ENCODE measurements around the gene LRTM2.

LRTM2 gene

DNA sequence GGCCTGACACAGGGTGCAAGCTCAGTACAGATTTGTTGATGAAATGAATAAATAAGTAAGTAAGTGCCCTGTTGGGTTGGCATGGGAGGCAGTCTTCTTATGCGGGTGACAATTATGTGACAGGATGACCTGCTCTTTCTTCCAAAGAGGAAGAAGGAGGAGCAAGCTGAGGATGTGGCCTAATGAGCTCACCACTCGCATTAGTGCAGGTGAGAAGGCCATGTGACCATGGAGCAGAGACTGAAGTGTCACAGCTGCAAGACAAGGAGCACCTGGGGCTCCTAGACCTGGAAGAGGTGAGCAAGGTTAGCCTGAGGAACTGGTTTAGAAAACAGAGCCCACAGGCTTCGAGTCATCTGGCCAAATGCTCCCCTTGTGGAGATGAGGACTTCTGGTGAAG, 34.9 kb downstream of the LRTM2 start:
- no peaks in the 10 kb centered on the region for H3K79me2 ChIP-seq (ENCODE audit: control insufficient read depth, insufficient read depth, low read length)
- H3K9ac ChIP-seq (ENCODE audit: low read length), result no peak overlapping the region
- no peak overlapping the region for H3K27ac ChIP-seq (ENCODE audit: low read depth, low read length)
- whole genome bisulfite sequencing (ENCODE audit: extremely low coverage, insufficient coverage, low lambda C conversion rate), result no CpG with 5 or more reads among the region's 3 CpGs
- H3K4me3 ChIP-seq (ENCODE audit: low read length), result no peak overlapping the region
- no peak overlapping the region for H4K5ac ChIP-seq (ENCODE audit: low read length)
- no peak overlapping the region for H3K23ac ChIP-seq (ENCODE audit: low read length)
- H3K36me3 ChIP-seq (ENCODE audit: control insufficient read depth, insufficient read depth, low read length), result no peaks in the 10 kb centered on the region
- no peak overlapping the region for H2BK15ac ChIP-seq (replicated peaks; ENCODE audit: low read depth)
- H4K8ac ChIP-seq (ENCODE audit: low read depth, low read length), result no peak overlapping the region
- no peak overlapping the region for H2AK5ac ChIP-seq (ENCODE audit: low read length)
- H3K4me1 ChIP-seq (ENCODE audit: control insufficient read depth, low read depth, low read length), result no peaks in the 10 kb centered on the region
- no peak overlapping the region for H3K56ac ChIP-seq (ENCODE audit: low read length)
- no peak overlapping the region for H3K4me2 ChIP-seq (ENCODE audit: low read length)
- H3K27me3 ChIP-seq (ENCODE audit: insufficient read depth, low read length, poor library complexity), result no peaks in the 10 kb centered on the region
- peak; percentile 46 for DNase-seq
- H2BK120ac ChIP-seq (ENCODE audit: low read depth, low read length), result no peak overlapping the region
- H3K4ac ChIP-seq (ENCODE audit: low read depth, low read length), result no peak overlapping the region
- no peaks in the 10 kb centered on the region for H3K79me1 ChIP-seq (ENCODE audit: low read length)
- H3K18ac ChIP-seq (ENCODE audit: low read length), result no peak overlapping the region
- H2BK5ac ChIP-seq (ENCODE audit: low read length), result no peak overlapping the region

- H3K23ac ChIP-seq (ENCODE audit: low read length), result no peak overlapping the region
- no peak overlapping the region for H2BK15ac ChIP-seq (replicated peaks; ENCODE audit: low read depth)
- H2BK5ac ChIP-seq (ENCODE audit: low read length), result no peak overlapping the region
- H3K79me2 ChIP-seq (ENCODE audit: control insufficient read depth, insufficient read depth, low read length), result no peaks in the 10 kb centered on the region
- H2BK120ac ChIP-seq (ENCODE audit: low read depth, low read length), result no peak overlapping the region
- H3K79me1 ChIP-seq (ENCODE audit: low read length), result no peaks in the 10 kb centered on the region
- H4K5ac ChIP-seq (ENCODE audit: low read length), result no peak overlapping the region
- no peak overlapping the region for H3K4me2 ChIP-seq (ENCODE audit: low read length)
- H3K18ac ChIP-seq (ENCODE audit: low read length), result no peak overlapping the region
- H3K27ac ChIP-seq (ENCODE audit: low read depth, low read length), result no peak overlapping the region
- no peaks in the 10 kb centered on the region for H3K4me1 ChIP-seq (ENCODE audit: control insufficient read depth, low read depth, low read length)
- H3K9ac ChIP-seq (ENCODE audit: low read length), result no peak overlapping the region
- no peak overlapping the region for H4K8ac ChIP-seq (ENCODE audit: low read depth, low read length)
- no CpG with 5 or more reads among the region's 2 CpGs for WGBS (ENCODE audit: extremely low coverage, insufficient coverage, low lambda C conversion rate)
- no peak overlapping the region for H3K56ac ChIP-seq (ENCODE audit: low read length)
- H3K36me3 ChIP-seq (ENCODE audit: control insufficient read depth, insufficient read depth, low read length), result no peaks in the 10 kb centered on the region
- no peak overlapping the region for H3K4me3 ChIP-seq (ENCODE audit: low read length)
- DNase-seq, result no peak
- H2AK5ac ChIP-seq (ENCODE audit: low read length), result no peak overlapping the region
- no peak overlapping the region for H3K4ac ChIP-seq (ENCODE audit: low read depth, low read length)
- H3K27me3 ChIP-seq (ENCODE audit: insufficient read depth, low read length, poor library complexity), result no peaks in the 10 kb centered on the region
Measured at GRCh38 chr12:1857086-1857485, 36.7 kb downstream of the LRTM2 start.

DNA sequence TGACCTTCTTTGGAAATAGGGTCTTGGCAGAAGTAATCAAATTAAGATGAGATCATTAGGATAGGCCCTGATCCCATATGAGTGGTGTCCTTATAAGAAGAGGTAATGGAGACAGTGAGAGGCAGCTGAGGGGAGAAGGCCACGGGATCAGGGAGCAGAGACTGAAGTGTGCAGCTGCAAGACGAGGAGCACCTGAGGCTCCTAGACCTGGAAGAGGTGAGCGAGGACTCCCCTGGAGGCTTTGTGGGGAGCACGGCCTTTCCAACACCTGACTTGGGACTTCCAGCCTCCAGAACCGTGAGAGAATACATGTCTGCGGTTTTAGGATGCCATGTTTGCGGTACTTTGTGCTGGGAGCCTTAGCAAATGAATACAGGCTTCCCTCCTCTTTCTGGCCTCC, 37.5 kb downstream of the LRTM2 start:
- H2AK5ac ChIP-seq (ENCODE audit: low read length), result no peak overlapping the region
- H3K79me2 ChIP-seq (ENCODE audit: control insufficient read depth, insufficient read depth, low read length), result no peaks in the 10 kb centered on the region
- H4K5ac ChIP-seq (ENCODE audit: low read length), result no peak overlapping the region
- H3K79me1 ChIP-seq (ENCODE audit: low read length), result no peaks in the 10 kb centered on the region
- H3K9ac ChIP-seq (ENCODE audit: low read length), result no peak overlapping the region
- no peaks in the 10 kb centered on the region for H3K36me3 ChIP-seq (ENCODE audit: control insufficient read depth, insufficient read depth, low read length)
- DNase-seq, result no peak
- H3K18ac ChIP-seq (ENCODE audit: low read length), result no peak overlapping the region
- WGBS (ENCODE audit: extremely low coverage, insufficient coverage, low lambda C conversion rate), result no CpG with 5 or more reads among the region's 7 CpGs
- no peak overlapping the region for H3K56ac ChIP-seq (ENCODE audit: low read length)
- H3K4ac ChIP-seq (ENCODE audit: low read depth, low read length), result no peak overlapping the region
- no peak overlapping the region for H3K27ac ChIP-seq (ENCODE audit: low read depth, low read length)
- no peak overlapping the region for H2BK120ac ChIP-seq (ENCODE audit: low read depth, low read length)
- no peak overlapping the region for H2BK5ac ChIP-seq (ENCODE audit: low read length)
- no peak overlapping the region for H2BK15ac ChIP-seq (replicated peaks; ENCODE audit: low read depth)
- no peak overlapping the region for H3K23ac ChIP-seq (ENCODE audit: low read length)
- no peak overlapping the region for H4K8ac ChIP-seq (ENCODE audit: low read depth, low read length)
- H3K27me3 ChIP-seq (ENCODE audit: insufficient read depth, low read length, poor library complexity), result no peaks in the 10 kb centered on the region
- no peak overlapping the region for H3K4me3 ChIP-seq (ENCODE audit: low read length)
- no peak overlapping the region for H3K4me2 ChIP-seq (ENCODE audit: low read length)
- no peaks in the 10 kb centered on the region for H3K4me1 ChIP-seq (ENCODE audit: control insufficient read depth, low read depth, low read length)

- Histone ChIP-seq H4K5ac (ENCODE audit: low read length) (no peak overlapping the region), H3K4me1 (ENCODE audit: control insufficient read depth, low read depth, low read length) (no peaks in the 10 kb centered on the region), H3K9ac (ENCODE audit: low read length) (no peak overlapping the region), H3K23ac (ENCODE audit: low read length) (no peak overlapping the region), H3K56ac (ENCODE audit: low read length) (no peak overlapping the region), H2AK5ac (ENCODE audit: low read length) (no peak overlapping the region), H2BK5ac (ENCODE audit: low read length) (no peak overlapping the region), H3K4me3 (ENCODE audit: low read length) (no peak overlapping the region), H3K4me2 (ENCODE audit: low read length) (no peak overlapping the region), H3K27me3 (ENCODE audit: insufficient read depth, low read length, poor library complexity) (no peaks in the 10 kb centered on the region), H2BK15ac (replicated peaks; ENCODE audit: low read depth) (no peak overlapping the region), H3K79me2 (ENCODE audit: control insufficient read depth, insufficient read depth, low read length) (no peaks in the 10 kb centered on the region), H3K27ac (ENCODE audit: low read depth, low read length) (no peak overlapping the region), H3K4ac (ENCODE audit: low read depth, low read length) (no peak overlapping the region), H3K18ac (ENCODE audit: low read length) (no peak overlapping the region), H4K8ac (ENCODE audit: low read depth, low read length) (no peak overlapping the region), H3K79me1 (ENCODE audit: low read length) (no peaks in the 10 kb centered on the region), H2BK120ac (ENCODE audit: low read depth, low read length) (no peak overlapping the region), H3K36me3 (ENCODE audit: control insufficient read depth, insufficient read depth, low read length) (no peaks in the 10 kb centered on the region)
- no CpG with 5 or more reads among the region's 11 CpGs for WGBS (ENCODE audit: extremely low coverage, insufficient coverage, low lambda C conversion rate)
- DNase-seq, result no peak
Measured at GRCh38 chr12:1858456-1858855, 38.1 kb downstream of the LRTM2 start.

DNA sequence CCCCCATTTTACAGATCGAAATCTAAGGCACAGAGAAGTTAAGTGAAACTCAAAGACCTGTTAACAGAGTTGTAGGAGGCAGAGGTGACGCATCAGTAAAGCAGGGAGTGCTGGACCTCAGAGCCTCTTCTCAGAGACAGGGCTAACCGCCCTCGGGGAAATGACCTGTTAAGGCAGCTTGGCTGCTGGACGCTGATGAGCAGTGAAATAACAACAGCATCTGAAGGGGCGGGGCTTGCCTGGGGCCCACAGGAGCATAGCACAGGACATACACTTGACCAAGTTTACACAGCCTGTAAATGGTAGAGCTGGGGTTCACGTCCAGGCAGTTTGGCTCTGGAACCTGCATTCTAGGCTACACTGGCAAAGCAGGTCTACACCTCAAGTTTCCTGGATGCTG, 39.3 kb downstream of the LRTM2 start:
- no peak overlapping the region for H3K9ac ChIP-seq (ENCODE audit: low read length)

DNA sequence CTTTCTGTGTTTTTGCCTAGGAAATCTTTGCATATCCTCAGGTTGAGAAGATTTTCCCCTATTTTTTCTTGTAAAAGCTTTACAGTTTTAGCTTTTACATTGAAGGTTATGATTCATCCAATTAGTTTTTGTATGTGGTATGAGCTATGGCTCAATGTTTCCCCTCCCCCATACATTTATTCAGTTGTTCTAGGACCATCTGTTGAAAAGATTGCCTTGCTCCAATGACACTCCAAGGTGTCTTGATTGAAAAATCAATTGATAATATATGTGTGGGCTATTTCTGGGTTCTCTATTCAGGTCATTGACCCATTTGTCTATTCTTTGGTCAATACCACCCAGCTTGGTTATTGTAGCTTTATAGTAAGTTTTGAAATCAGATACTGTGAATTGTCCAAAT, 42.6 kb downstream of the LRTM2 start:
- Histone ChIP-seq H3K9ac (ENCODE audit: low read length) (no peak overlapping the region), H2BK120ac (ENCODE audit: low read depth, low read length) (no peak overlapping the region)

More for the DNA sequence above, 39.3 kb downstream of the LRTM2 start:
- no peaks in the 10 kb centered on the region for H3K4me1 ChIP-seq (ENCODE audit: control insufficient read depth, low read depth, low read length)
- no peak overlapping the region for H2BK120ac ChIP-seq (ENCODE audit: low read depth, low read length)
- no peak overlapping the region for H2AK5ac ChIP-seq (ENCODE audit: low read length)
- H3K4me2 ChIP-seq (ENCODE audit: low read length), result no peak overlapping the region
- WGBS (ENCODE audit: extremely low coverage, insufficient coverage, low lambda C conversion rate), result no CpG with 5 or more reads among the region's 7 CpGs
- no peak overlapping the region for H3K4ac ChIP-seq (ENCODE audit: low read depth, low read length)
- H3K27me3 ChIP-seq (ENCODE audit: insufficient read depth, low read length, poor library complexity), result no peaks in the 10 kb centered on the region
- no peak overlapping the region for H3K27ac ChIP-seq (ENCODE audit: low read depth, low read length)
- no peaks in the 10 kb centered on the region for H3K79me1 ChIP-seq (ENCODE audit: low read length)
- no peaks in the 10 kb centered on the region for H3K36me3 ChIP-seq (ENCODE audit: control insufficient read depth, insufficient read depth, low read length)
- no peak overlapping the region for H3K18ac ChIP-seq (ENCODE audit: low read length)
- H4K8ac ChIP-seq (ENCODE audit: low read depth, low read length), result no peak overlapping the region
- no peak overlapping the region for H3K23ac ChIP-seq (ENCODE audit: low read length)
- no peak for DNase-seq
- no peak overlapping the region for H2BK15ac ChIP-seq (replicated peaks; ENCODE audit: low read depth)
- no peak overlapping the region for H3K4me3 ChIP-seq (ENCODE audit: low read length)
- no peaks in the 10 kb centered on the region for H3K79me2 ChIP-seq (ENCODE audit: control insufficient read depth, insufficient read depth, low read length)
- H2BK5ac ChIP-seq (ENCODE audit: low read length), result no peak overlapping the region
- H3K56ac ChIP-seq (ENCODE audit: low read length), result no peak overlapping the region
- H4K5ac ChIP-seq (ENCODE audit: low read length), result no peak overlapping the region

More for the DNA sequence above, 42.6 kb downstream of the LRTM2 start:
- Histone ChIP-seq H3K56ac (ENCODE audit: low read length) (no peak overlapping the region), H3K18ac (ENCODE audit: low read length) (no peak overlapping the region), H3K79me2 (ENCODE audit: control insufficient read depth, insufficient read depth, low read length) (no peaks in the 10 kb centered on the region), H4K5ac (ENCODE audit: low read length) (no peak overlapping the region), H3K23ac (ENCODE audit: low read length) (no peak overlapping the region), H3K27me3 (ENCODE audit: insufficient read depth, low read length, poor library complexity) (no peaks in the 10 kb centered on the region), H3K4me3 (ENCODE audit: low read length) (no peak overlapping the region), H2BK5ac (ENCODE audit: low read length) (no peak overlapping the region), H2BK15ac (replicated peaks; ENCODE audit: low read depth) (no peak overlapping the region), H3K4me1 (ENCODE audit: control insufficient read depth, low read depth, low read length) (no peaks in the 10 kb centered on the region), H2AK5ac (ENCODE audit: low read length) (no peak overlapping the region), H4K8ac (ENCODE audit: low read depth, low read length) (no peak overlapping the region), H3K79me1 (ENCODE audit: low read length) (no peaks in the 10 kb centered on the region), H3K4me2 (ENCODE audit: low read length) (no peak overlapping the region), H3K27ac (ENCODE audit: low read depth, low read length) (no peak overlapping the region), H3K4ac (ENCODE audit: low read depth, low read length) (no peak overlapping the region), H3K36me3 (ENCODE audit: control insufficient read depth, insufficient read depth, low read length) (no peaks in the 10 kb centered on the region)
- no peak for DNase-seq
